HG02943 (cell line): ENCODE results near the gene RECQL5.

Experiments
- ATAC-seq: cut with Tn5 transposase; IDR thresholded peaks from one replicate; pipeline ENCODE4 v1.9.1; 2021; ENCODE audit warnings: mild to moderate bottlenecking, low read depth, moderate library complexity; ENCODE audit not compliant: unreplicated experiment

RECQL5 gene

DNA sequence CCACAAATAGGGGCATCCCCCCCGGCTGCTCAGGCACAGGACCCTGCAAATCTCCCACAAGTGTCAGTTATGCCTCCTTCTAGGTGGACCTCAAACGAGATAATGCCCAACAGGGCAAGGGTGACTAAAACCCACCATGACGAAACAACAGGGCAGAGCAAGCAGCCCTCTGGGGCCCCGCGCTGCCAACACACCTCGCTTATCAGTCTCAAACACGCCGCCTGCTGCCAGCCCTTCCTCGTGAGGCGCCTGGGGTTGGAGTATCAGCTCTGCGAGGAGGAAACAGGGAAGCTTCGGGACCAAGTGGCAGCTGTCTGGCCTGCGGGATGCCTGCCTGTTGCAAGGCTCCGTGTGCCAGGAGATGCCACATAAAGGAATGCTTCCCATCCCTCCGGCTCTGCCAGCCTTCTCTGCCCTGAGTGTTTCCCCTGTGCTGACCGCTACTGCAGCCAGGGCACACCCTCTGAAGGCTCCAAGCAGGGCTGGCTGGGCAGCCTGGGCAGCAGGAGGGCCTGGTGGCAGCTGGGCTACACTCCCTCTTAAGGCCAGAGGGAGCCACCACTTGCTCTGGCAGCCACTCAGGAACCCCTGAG, 31.2 kb downstream of the RECQL5 start:
- no peak for ATAC-seq

GRCh38 chr17:75634754-75635609, 32.0 kb downstream of the RECQL5 start:
- ATAC-seq, result no peak

DNA sequence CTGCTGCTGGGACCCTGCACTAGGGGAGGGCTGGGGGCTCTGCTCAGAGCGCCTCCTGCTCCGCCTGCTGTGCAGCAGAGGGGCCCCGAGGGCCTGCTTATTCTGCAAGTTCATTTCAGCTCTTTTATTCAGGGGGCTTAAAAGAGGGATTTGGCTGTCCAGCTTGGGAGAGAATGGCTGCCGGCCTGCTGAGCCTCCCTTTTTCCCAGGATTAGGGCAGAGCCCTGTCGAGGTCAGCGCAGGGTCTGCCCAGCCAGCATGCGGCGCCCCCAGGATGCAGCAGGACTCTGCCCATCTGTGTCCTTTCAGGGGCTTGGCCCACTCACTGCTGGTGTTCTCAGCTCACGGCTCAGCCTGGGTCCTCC, 32.6 kb downstream of the RECQL5 start:
- ATAC-seq, result no peak

DNA sequence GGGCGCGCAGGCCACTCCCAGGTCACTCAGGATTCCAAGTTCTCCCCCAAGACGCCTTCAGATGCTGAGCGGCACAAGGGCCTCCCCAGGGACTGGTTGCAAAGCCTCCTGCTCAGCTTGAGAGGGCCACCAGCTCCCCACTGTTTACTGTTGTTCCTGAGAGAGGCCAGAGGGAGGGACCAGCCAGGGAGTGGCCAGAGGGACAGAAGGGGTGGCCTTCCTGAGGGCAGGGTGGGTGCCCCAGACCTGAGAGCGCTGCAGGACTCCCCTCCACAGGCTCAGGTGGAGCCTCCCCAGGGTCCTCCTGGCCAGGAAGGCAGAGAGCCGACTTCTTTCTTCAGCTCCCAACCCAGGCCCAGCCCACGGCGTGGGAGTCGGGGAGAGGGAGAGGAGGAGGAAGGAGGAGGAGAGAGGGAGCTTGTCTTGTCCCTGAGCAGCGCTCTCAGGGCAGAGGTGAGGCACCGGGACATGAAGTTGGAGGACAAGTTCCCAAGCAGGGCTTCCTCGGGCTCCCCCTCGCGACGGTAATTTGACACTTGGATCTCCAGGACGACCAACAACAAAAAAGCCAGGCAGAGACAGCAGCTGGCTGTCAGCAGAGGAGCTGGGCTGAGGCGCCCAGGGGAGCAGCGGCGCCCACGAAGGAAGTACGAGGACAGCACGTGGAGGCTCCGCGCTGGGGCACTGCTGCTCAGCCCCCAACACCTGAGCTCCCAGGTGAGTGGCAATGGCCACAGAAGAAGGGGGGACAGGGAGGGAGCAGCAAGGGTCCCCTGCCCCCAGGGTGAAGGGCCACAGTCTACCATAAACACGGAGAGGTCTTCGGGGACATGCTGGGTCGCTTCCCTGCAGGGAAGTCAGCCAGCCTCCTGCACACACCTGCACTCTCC, 33.2 kb downstream of the RECQL5 start:
- no peak for ATAC-seq

DNA sequence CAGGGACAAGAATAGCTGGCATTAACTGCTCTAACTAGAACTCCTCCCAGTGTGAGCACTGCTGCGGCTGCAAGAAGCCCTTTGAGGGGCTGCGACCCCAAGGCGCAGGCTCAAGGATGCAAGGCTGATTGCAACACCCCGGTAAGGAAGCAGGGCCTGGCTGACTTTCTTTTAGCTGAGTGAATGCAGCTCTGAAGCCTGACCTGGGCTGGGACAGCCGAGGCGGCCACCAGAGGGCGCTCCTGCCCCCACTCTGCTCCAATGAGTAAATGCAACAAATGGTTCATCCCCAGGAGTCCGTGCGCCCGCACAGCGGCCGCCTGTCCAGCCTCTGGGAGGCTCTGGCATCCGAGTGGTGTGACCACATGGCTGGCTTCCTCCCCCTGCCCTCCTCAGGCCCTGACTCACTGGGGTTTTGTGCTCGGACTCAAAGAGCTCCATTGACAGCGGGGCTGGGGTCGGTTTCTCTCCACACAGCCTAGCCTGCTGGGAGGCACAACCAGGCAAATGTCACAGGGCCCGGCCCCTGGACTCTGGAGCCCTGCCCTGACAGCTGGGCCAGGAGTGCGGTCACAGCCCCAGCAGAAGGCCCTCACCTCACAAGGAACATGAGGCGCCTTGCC, 34.0 kb downstream of the RECQL5 start, which contains the start of gene SMIM5:
Gene SMIM5, plus strand, starts transcription at position 572 of the 623 bp plus-strand sequence. CDS start 6,768 bp downstream, outside the sequence.
- no peak for ATAC-seq

DNA sequence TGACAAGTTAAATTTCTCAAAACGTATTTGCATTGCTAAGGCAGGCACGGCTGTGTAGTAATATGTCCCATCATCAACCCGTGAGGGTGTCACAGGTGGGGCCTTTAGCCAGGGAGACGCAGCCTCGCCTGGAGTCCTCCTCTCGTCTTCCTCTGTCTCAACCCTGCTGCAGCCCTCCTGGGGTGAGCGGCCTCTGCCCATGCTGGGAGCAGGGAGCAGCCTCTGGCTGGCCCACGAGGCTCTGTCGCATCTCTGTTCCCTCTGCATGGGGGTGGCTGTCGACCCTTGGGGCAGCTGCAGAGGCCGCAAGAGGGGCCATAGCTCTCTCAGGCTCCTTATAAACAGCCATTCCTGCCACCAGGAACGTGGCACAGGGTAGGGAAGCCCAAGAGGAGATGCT, 34.5 kb downstream of the RECQL5 start:
- no peak for ATAC-seq

DNA sequence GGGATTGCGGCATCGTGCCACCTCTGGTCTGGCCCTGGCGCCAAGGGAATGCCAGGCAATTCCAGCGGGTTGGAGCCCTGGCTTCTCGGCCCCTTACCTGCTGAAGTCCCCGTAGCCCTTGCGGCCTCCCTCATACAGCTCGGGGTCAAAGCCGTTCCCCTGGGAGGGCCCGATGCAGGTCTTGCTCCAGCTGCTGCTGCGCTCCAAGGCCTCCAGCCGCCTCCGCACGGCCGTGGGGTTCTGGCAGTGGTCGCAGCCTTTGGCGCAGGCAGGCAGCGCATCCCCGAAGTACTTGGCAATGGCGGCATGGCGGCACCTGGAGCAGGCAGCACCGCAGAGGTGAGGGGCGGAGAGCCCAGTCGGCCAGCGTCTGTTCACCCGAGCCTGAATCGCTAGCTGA, 35.6 kb downstream of the RECQL5 start:
- ATAC-seq, result no peak

- ATAC-seq, result no peak
Measured at GRCh38 chr17:75630071-75630917, 36.7 kb downstream of the RECQL5 start.

DNA sequence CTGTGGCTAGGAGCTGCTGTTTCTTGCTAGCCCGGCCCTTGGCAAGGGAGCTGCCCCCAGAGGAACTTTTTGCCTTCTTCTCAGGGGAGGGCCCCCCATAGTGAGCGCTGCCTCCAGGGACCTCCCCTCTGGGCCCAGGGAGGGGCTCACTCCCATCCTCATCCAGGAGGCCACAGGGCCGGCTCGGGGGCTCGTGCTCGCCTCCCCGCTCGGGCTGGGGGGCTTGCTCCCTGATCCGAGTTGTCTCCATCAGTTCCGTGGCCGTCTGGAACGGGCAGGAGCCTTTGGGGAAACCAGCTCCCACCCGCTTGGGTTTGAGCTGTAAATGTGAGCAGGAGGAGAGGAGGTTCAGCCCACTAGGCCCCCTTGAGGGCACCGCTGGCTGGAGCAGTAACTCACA, 37.8 kb downstream of the RECQL5 start:
- ATAC-seq, result no peak

GRCh38 chr17:75628425-75628824, 38.5 kb downstream of the RECQL5 start:
- no peak for ATAC-seq

GRCh38 chr17:75627094-75627493, 39.9 kb downstream of the RECQL5 start:
- no peak for ATAC-seq

DNA sequence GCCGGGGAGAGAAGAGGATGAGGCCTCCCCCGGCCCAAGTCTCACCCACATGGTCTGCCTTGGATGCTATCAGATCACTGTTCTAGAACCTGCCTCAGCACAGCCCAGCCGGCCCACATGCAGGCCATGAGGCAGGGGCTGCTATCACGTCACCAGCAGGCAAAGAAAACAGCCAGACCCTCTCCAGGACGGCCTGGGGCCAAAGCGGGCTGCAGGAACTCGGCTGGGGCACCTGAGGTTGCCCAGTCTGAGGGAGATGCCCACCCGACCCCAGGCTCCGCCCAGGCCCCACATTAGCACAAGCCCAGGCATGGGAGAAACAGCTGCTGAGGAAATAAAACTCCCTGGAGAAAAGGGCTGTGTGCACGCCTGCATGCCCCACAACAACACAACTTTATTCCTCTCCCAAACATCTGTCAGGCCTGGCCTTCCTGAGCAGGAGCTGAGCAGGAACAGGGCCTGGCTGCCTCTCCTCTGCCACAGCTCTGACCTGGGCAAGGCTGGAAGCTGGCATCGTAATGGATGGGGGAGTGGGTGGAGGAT, 40.4 kb downstream of the RECQL5 start:
- no peak for ATAC-seq

- ATAC-seq, result no peak
Measured at GRCh38 chr17:75625813-75626486, 41.0 kb downstream of the RECQL5 start.

DNA sequence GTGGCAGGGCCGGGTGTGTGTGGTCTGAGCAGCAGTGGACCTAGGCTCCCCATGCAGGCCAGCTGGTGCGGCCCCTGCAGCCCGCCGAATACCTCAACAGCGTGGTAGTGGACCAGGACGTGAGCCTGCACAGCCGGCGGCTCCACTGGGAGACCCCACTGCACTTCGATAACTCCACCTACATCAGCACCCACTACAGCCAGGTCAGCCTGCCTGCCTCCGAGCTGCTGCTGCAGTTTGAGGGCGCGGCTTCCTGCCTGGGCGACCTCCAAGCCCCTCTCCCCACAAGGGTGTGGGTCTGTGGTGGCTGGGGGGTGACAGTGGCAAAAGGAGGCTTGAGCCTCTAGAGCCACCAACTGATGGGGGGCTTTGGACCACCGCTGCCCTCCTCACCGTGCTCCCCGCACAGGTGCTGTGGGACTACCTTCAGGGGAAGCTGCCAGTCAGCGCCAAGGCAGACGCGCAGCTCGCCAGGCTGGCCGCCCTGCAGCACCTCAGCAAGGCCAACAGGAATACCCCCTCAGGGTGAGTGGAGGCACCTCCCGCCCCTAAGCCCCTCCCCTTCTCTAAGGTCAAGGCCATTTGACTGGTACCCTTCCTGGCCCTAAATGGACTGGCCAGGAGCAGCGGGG, 42.1 kb downstream of the RECQL5 start:
- ATAC-seq, result no peak

DNA sequence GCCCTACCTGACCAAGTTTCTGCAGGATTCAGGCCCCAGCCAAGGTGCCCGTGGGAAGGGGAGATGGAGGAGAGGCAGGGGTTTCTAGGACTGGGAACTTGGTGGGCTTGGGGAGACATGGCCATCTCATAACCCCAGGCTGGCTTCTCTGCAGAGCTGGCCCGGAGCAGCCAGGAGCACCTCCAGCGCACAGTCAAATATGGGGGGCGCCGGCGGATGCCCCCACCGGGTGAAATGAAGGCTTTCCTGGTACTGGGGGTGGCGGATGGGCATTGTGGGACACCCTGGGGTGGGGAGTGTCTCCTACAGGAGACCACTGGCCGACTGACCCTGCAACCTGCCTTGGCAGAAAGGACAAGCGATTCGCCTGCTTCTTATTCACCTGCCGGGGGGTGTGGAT, 42.9 kb downstream of the RECQL5 start:
- ATAC-seq, result no peak

GRCh38 chr17:75623386-75623785, 43.6 kb downstream of the RECQL5 start:
- ATAC-seq, result no peak

GRCh38 chr17:75622771-75623273, 44.1 kb downstream of the RECQL5 start:
- no peak for ATAC-seq

- ATAC-seq, result no peak
Measured at GRCh38 chr17:75622076-75622475, 44.9 kb downstream of the RECQL5 start.
